HEK293 (cell line): Measurements from ENCODE around the gene PRCC.

Source experiments
- ATF2 ChIP-seq: fragments of 450-650 bp; formaldehyde crosslinking; IDR thresholded peaks from 2 replicates; pipeline ENCODE4 v1.5.1; 2016; ENCODE audit warnings: missing biosample characterization, missing genetic modification characterization, low read depth
- GLIS2 ChIP-seq: fragments of 450-650 bp; formaldehyde crosslinking; IDR thresholded peaks from 2 replicates; pipeline ENCODE4 v1.5.1; 2016; ENCODE audit warnings: missing biosample characterization, missing genetic modification characterization
- KLF17 ChIP-seq: fragments of 450-650 bp; formaldehyde crosslinking; IDR thresholded peaks from 2 replicates; pipeline ENCODE4 v1.5.1; 2016; ENCODE audit warnings: missing biosample characterization, missing genetic modification characterization
- KLF8 ChIP-seq: fragments of 450-650 bp; formaldehyde crosslinking; IDR thresholded peaks from 2 replicates; pipeline ENCODE4 v1.5.1; 2016; ENCODE audit warnings: missing biosample characterization, missing genetic modification characterization
- MEIS1 ChIP-seq: sonication (generic); formaldehyde crosslinking; IDR thresholded peaks from 2 replicates; pipeline ENCODE4 v1.8.1; 2022; ENCODE audit warnings: missing genetic modification reagents, mild to moderate bottlenecking, borderline replicate concordance
- MYNN ChIP-seq: fragments of 450-650 bp; formaldehyde crosslinking; IDR thresholded peaks from 2 replicates; pipeline ENCODE4 v1.5.1; 2016; ENCODE audit warnings: missing biosample characterization, missing genetic modification characterization, borderline replicate concordance
- OSR2 ChIP-seq: fragments of 450-650 bp; formaldehyde crosslinking; IDR thresholded peaks from 2 replicates; pipeline ENCODE4 v1.5.1; 2016; ENCODE audit warnings: missing biosample characterization, missing genetic modification characterization
- PATZ1 ChIP-seq: fragments of 450-650 bp; formaldehyde crosslinking; IDR thresholded peaks from 2 replicates; pipeline ENCODE4 v1.5.1; 2016; ENCODE audit warnings: missing biosample characterization, missing genetic modification characterization
- SALL2 ChIP-seq: fragments of 450-650 bp; formaldehyde crosslinking; IDR thresholded peaks from 2 replicates; pipeline ENCODE4 v1.5.0; 2017; ENCODE audit warnings: missing biosample characterization, mild to moderate bottlenecking, missing genetic modification characterization, borderline replicate concordance
- SCRT1 ChIP-seq: fragments of 450-650 bp; formaldehyde crosslinking; IDR thresholded peaks from 2 replicates; pipeline ENCODE4 v1.5.1; 2016; ENCODE audit warnings: missing biosample characterization, missing genetic modification characterization, borderline replicate concordance
- ZBTB10 ChIP-seq: fragments of 450-650 bp; formaldehyde crosslinking; IDR thresholded peaks from 2 replicates; pipeline ENCODE4 v1.5.1; 2016; ENCODE audit warnings: missing biosample characterization, missing genetic modification characterization
- ZBTB11 ChIP-seq: fragments of 450-650 bp; formaldehyde crosslinking; conservative IDR thresholded peaks from 2 replicates; pipeline ENCODE4 v1.5.1; 2016; ENCODE audit warnings: low read depth, missing biosample characterization, missing genetic modification characterization
- ZBTB17 ChIP-seq: fragments of 450-650 bp; formaldehyde crosslinking; IDR thresholded peaks from 2 replicates; pipeline ENCODE4 v1.5.1; 2016; ENCODE audit warnings: missing biosample characterization, missing genetic modification characterization
- ZFHX2 ChIP-seq: fragments of 450-650 bp; formaldehyde crosslinking; conservative IDR thresholded peaks from 2 replicates; pipeline ENCODE4 v1.5.1; 2016; ENCODE audit warnings: missing biosample characterization, missing genetic modification characterization
- ZNF114 ChIP-seq: fragments of 450-650 bp; formaldehyde crosslinking; IDR thresholded peaks from 2 replicates; pipeline ENCODE4 v1.5.0; 2017; ENCODE audit warnings: missing biosample characterization, missing genetic modification characterization
- ZNF132 ChIP-seq: fragments of 450-650 bp; formaldehyde crosslinking; IDR thresholded peaks from 2 replicates; pipeline ENCODE4 v1.5.1; 2017; ENCODE audit warnings: missing biosample characterization, missing genetic modification characterization, borderline replicate concordance
- ZNF174 ChIP-seq: fragments of 450-650 bp; formaldehyde crosslinking; IDR thresholded peaks from 2 replicates; pipeline ENCODE4 v1.5.0; 2017; ENCODE audit warnings: missing biosample characterization, mild to moderate bottlenecking, missing genetic modification characterization
- ZNF19 ChIP-seq: fragments of 450-650 bp; formaldehyde crosslinking; IDR thresholded peaks from 2 replicates; pipeline ENCODE4; 2016; ENCODE audit warnings: missing biosample characterization, missing genetic modification characterization, low read depth
- ZNF24 ChIP-seq: fragments of 450-650 bp; formaldehyde crosslinking; IDR thresholded peaks from 2 replicates; pipeline ENCODE4 v1.5.1; 2016; ENCODE audit warnings: missing biosample characterization, missing genetic modification characterization
- ZNF248 ChIP-seq: fragments of 450-650 bp; formaldehyde crosslinking; IDR thresholded peaks from 2 replicates; pipeline ENCODE4 v1.5.1; 2017; ENCODE audit warnings: missing biosample characterization, missing genetic modification characterization
- ZNF366 ChIP-seq: fragments of 450-650 bp; formaldehyde crosslinking; conservative IDR thresholded peaks from 2 replicates; pipeline ENCODE4 v1.5.1; 2016; ENCODE audit warnings: missing biosample characterization, missing genetic modification characterization
- ZNF426 ChIP-seq: fragments of 450-650 bp; formaldehyde crosslinking; IDR thresholded peaks from 2 replicates; pipeline ENCODE4 v1.5.1; 2017; ENCODE audit warnings: missing biosample characterization, missing genetic modification characterization, mild to moderate bottlenecking, inconsistent platforms, moderate library complexity
- ZNF501 ChIP-seq: fragments of 450-650 bp; formaldehyde crosslinking; IDR thresholded peaks from 2 replicates; pipeline ENCODE4 v1.5.1; 2016; ENCODE audit warnings: missing biosample characterization, missing genetic modification characterization
- ZNF510 ChIP-seq: fragments of 450-650 bp; formaldehyde crosslinking; IDR thresholded peaks from 2 replicates; pipeline ENCODE4 v1.5.1; 2018; ENCODE audit warnings: mild to moderate bottlenecking, missing genetic modification characterization, missing biosample characterization; ENCODE audit not compliant: insufficient replicate concordance
- ZNF626 ChIP-seq: fragments of 450-650 bp; sonication (Bioruptor Pico); formaldehyde crosslinking; IDR thresholded peaks from 2 replicates; pipeline ENCODE4 v1.5.1; 2018; ENCODE audit warnings: missing biosample characterization, missing genetic modification characterization, inconsistent platforms
- ZNF843 ChIP-seq: fragments of 450-650 bp; formaldehyde crosslinking; IDR thresholded peaks from 2 replicates; pipeline ENCODE4 v1.5.1; 2016; ENCODE audit warnings: missing biosample characterization, missing genetic modification characterization
- ZSCAN30 ChIP-seq: fragments of 450-650 bp; IDR thresholded peaks from 2 replicates; pipeline ENCODE4 v1.5.1; 2018; ENCODE audit warnings: missing biosample characterization, mild to moderate bottlenecking, missing genetic modification characterization, moderate library complexity
- ZSCAN4 ChIP-seq: fragments of 450-650 bp; formaldehyde crosslinking; IDR thresholded peaks from 2 replicates; pipeline ENCODE4 v1.5.1; 2017; ENCODE audit warnings: missing biosample characterization, missing genetic modification characterization

PRCC gene

GRCh38 chr1:156726549-156727226 is 40.6 kb upstream of the PRCC start (continued):
- TF ChIP-seq PATZ1 (tag by site-specific recombination): no peak
- TF ChIP-seq ZNF114 (tag by site-specific recombination): no peak
- TF ChIP-seq ZSCAN30: no peak
- no peak for TF ChIP-seq ZNF132
- TF ChIP-seq SCRT1 (tag by site-specific recombination): no peak
- no peak for TF ChIP-seq ZNF248 (tag by site-specific recombination)
- TF ChIP-seq ZBTB10 (tag by site-specific recombination): no peak
- no peak for TF ChIP-seq ZNF174
- peak; percentile 74 for TF ChIP-seq KLF8
- TF ChIP-seq ZNF501: 0 out of 2 replicates have a peak, but pooled peaks have one; percentile 36
- no peak for TF ChIP-seq ZFHX2 (tag by site-specific recombination)
- TF ChIP-seq GLIS2 (tag by site-specific recombination): 0 out of 2 replicates have a peak, but pooled peaks have one; percentile 10
- no peak for TF ChIP-seq MYNN (tag by site-specific recombination)
- TF ChIP-seq ZNF24: 0 out of 2 replicates have a peak, but pooled peaks have one; percentile 42
- no peak for TF ChIP-seq ZSCAN4 (tag by site-specific recombination)
- TF ChIP-seq OSR2 (tag by site-specific recombination): no peak
- peak; percentile 98 for TF ChIP-seq ZNF366 (tag by site-specific recombination)
- no peak for TF ChIP-seq ATF2
- peak; percentile 19; the same call in 1 of the 2 replicates for TF ChIP-seq KLF17 (tag by site-specific recombination)
- TF ChIP-seq ZNF626: no peak
- TF ChIP-seq ZBTB17: peak; percentile 94
- TF ChIP-seq ZNF19 (tag by site-specific recombination): no peak
- TF ChIP-seq ZNF843 (tag by site-specific recombination): no peak
- no peak for TF ChIP-seq ZNF426 (tag by site-specific recombination)
- TF ChIP-seq ZNF510: no peak
- no peak for TF ChIP-seq MEIS1
- TF ChIP-seq ZBTB11 (tag by site-specific recombination): peak; percentile 34
- no peak for TF ChIP-seq SALL2
